Measurements from ENCODE around the gene NSUN5. TPM values are rescaled to one million over a fixed set of nuclear protein-coding genes. Genes with fewer than 3 reads are reported as not detected.
"Not testable (repeated sequence)": the region's sequence is repeated elsewhere in the genome, so short reads cannot be mapped to it uniquely, and the experiment has no call there.

Gene NSUN5
- total and polyA plus RNA-seq, 9 of the 15 experiments (the other 6 are each of a cell fraction or from before 2014, with no cell fraction given): 4.7 to 115 (median 43.0) TPM

GRCh38 chr7:73324081-73324845, 15.6 kb upstream of the NSUN5 start:
- FAIRE-seq; BruUV-seq (replicated peaks); H3K36me3 ChIP-seq (ENCODE audit: control insufficient read depth, insufficient read depth, low read length); H4K20me1 ChIP-seq (replicated peaks; ENCODE audit: control insufficient read depth, insufficient read depth, low read length); H3K79me2 ChIP-seq (ENCODE audit: control insufficient read depth, insufficient read depth, low read length); H3K4me2 ChIP-seq (ENCODE audit: insufficient read depth, low read length); H3K9me3 ChIP-seq (replicated peaks; ENCODE audit: control insufficient read depth, insufficient read depth, low read depth, low read length); H3K4me3 ChIP-seq; in situ Hi-C loops (cut with MboI); H2AFZ ChIP-seq (ENCODE audit: low read depth, low read length); H3K27ac ChIP-seq (ENCODE audit: extremely low read depth, low read depth, low read length); H3K9me1 ChIP-seq (ENCODE audit: control insufficient read depth, insufficient read depth, low read length); TF ChIP-seq NR4A1 (tag; IDR thresholded peaks at IDR 0.05): not testable (repeated sequence)
- intact Hi-C loops (cut with micrococcal nuclease): loop anchor here (5.0 kb wide), 2 partner anchors 113 to 128 kb away; no protein-coding TSS in a partner anchor
- ATAC-seq (peak; percentile 76), DNase-seq (ENCODE audit: extremely low read depth in 1 of 4, low spot score in 3 of 4) (peak; percentile 47 to 71 (median 57))
- 0 out of 4 replicates have a peak overlapping the region, but pooled peaks of 1 of the 2 experiments have one; percentile 72 for H3K9ac ChIP-seq (ENCODE audit: insufficient read depth in 1 of 2, low read depth in 2 of 2, low read length in 2 of 2)
- H3K4me1 ChIP-seq (replicated peaks in 1 of 2; ENCODE audit: control insufficient read depth in 2 of 2, insufficient read depth in 2 of 2, low read length in 2 of 2): peaks cover 0 to 11% of the 10 kb centered on the region in 2 experiments; a peak in 2 of 5 replicates
- POLR2A ChIA-PET: interaction anchor here (0.7 to 1.5 kb wide), 3 partner anchors 8 to 22 kb away, joined by 3 to 4 read pairs (median 4); no protein-coding TSS in a partner anchor
- 7% methylated on average over 26 of the region's 31 CpGs for WGBS (ENCODE audit: insufficient coverage, low coverage, missing lambda C conversion rate)
- CTCF ChIA-PET (ENCODE audit: low intra/inter-chr PET ratio): interaction anchor here (0.5 to 1.3 kb wide), 4 partner anchors 128 to 411 kb away, joined by 3 to 7 read pairs (median 3); no protein-coding TSS in a partner anchor
- H3K27me3 ChIP-seq (ENCODE audit: control insufficient read depth in 2 of 2, insufficient read depth in 2 of 2, low read length in 2 of 2): peaks cover 22 to 50% of the 10 kb centered on the region in 2 experiments
- TF ChIP-seq SMC3 (conservative IDR thresholded peaks at IDR 0.05; ENCODE audit: insufficient read depth, low read depth, low read length): peak; percentile 32; the same call in 1 of the 2 replicates
- TF ChIP-seq SPI1 (IDR thresholded peaks at IDR 0.05; ENCODE audit: borderline replicate concordance, low read depth, low read length): peak; percentile 64; the same call in 1 of the 2 replicates
- peak; percentile 72 for TF ChIP-seq TFE3 (CRISPR knock-in tag; IDR thresholded peaks at IDR 0.05)
- TF ChIP-seq RAD21 (CRISPR knock-in tag; conservative IDR thresholded peaks at IDR 0.05 in 1 of 2, IDR thresholded peaks at IDR 0.05 in 1 of 2): peak; percentile 43 to 58
- 0 out of 2 replicates have a peak, but pooled peaks have one; percentile 24 for TF ChIP-seq BCOR (IDR thresholded peaks at IDR 0.05)
- peak; percentile 29; the same call in 1 of the 2 replicates for TF ChIP-seq NR4A1 (CRISPR knock-in tag; IDR thresholded peaks at IDR 0.05)
- TF ChIP-seq, protein P1, sequence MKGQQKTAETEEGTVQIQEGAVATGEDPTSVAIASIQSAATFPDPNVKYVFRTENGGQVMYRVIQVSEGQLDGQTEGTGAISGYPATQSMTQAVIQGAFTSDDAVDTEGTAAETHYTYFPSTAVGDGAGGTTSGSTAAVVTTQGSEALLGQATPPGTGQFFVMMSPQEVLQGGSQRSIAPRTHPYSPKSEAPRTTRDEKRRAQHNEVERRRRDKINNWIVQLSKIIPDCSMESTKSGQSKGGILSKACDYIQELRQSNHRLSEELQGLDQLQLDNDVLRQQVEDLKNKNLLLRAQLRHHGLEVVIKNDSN (CRISPR knock-in tag; IDR thresholded peaks at IDR 0.05): peak; percentile 54; the same call in 1 of the 2 replicates
- TF ChIP-seq, protein P2, sequence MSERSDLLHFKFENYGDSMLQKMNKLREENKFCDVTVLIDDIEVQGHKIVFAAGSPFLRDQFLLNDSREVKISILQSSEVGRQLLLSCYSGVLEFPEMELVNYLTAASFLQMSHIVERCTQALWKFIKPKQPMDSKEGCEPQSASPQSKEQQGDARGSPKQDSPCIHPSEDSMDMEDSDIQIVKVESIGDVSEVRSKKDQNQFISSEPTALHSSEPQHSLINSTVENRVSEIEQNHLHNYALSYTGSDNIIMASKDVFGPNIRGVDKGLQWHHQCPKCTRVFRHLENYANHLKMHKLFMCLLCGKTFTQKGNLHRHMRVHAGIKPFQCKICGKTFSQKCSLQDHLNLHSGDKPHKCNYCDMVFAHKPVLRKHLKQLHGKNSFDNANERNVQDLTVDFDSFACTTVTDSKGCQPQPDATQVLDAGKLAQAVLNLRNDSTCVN (CRISPR knock-in tag; IDR thresholded peaks at IDR 0.05): 0 out of 2 replicates have a peak, but pooled peaks have one; percentile 13
- TF ChIP-seq, protein P3, sequence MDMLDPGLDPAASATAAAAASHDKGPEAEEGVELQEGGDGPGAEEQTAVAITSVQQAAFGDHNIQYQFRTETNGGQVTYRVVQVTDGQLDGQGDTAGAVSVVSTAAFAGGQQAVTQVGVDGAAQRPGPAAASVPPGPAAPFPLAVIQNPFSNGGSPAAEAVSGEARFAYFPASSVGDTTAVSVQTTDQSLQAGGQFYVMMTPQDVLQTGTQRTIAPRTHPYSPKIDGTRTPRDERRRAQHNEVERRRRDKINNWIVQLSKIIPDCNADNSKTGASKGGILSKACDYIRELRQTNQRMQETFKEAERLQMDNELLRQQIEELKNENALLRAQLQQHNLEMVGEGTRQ (CRISPR knock-in tag; IDR thresholded peaks at IDR 0.05): peak; percentile 37
- TF ChIP-seq, protein P4, sequence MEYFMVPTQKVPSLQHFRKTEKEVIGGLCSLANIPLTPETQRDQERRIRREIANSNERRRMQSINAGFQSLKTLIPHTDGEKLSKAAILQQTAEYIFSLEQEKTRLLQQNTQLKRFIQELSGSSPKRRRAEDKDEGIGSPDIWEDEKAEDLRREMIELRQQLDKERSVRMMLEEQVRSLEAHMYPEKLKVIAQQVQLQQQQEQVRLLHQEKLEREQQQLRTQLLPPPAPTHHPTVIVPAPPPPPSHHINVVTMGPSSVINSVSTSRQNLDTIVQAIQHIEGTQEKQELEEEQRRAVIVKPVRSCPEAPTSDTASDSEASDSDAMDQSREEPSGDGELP (CRISPR knock-in tag; IDR thresholded peaks at IDR 0.05; ENCODE audit: borderline replicate concordance): peak; percentile 25; the same call in 1 of the 2 replicates
- peak; percentile 64; the same call in 1 of the 2 replicates for TF ChIP-seq RAD51 (IDR thresholded peaks at IDR 0.05; ENCODE audit: borderline replicate concordance, low read depth)

Measured in K562 (cell line).